Activated CD4-positive, alpha-beta T cell treated with anti-CD3 and anti-CD28 coated beads, Interleukin-2, amount 10 ng/mL, durations not matched to agents 7 days and 5 days (primary cell): ENCODE data around the gene STX10. TPM values are rescaled to one million over a fixed set of nuclear protein-coding genes. Genes with fewer than 3 reads are reported as not detected.

Source experiments
- total RNA-seq, 2 experiments: library from RNA; stranded (reverse); gene quantifications; one replicate each; pipeline ENCODE4 v1.2.3, GENCODE V29; 2021

Gene STX10
- total RNA-seq, 2 experiments from 2014 or later: 62.3 to 65.0 TPM

Other genes with a start within 250 kb of the STX10 start
- 1 to 10 TPM; 3.2 to 4.5 TPM for gene SYCE2, start 231.1 kb downstream of the STX10 start, total RNA-seq
- gene FARSA, start 216.7 kb downstream of the STX10 start, total RNA-seq: 10 to 100 TPM; 85.7 to 90.6 TPM
- 100 to 1,000 TPM; 726 to 779 TPM for gene CALR, start 211.8 kb downstream of the STX10 start, total RNA-seq
- gene RAD23A, start 204.5 kb downstream of the STX10 start, total RNA-seq: 100 to 1,000 TPM; 120 to 131 TPM
- gene GADD45GIP1, start 193.2 kb downstream of the STX10 start, total RNA-seq: 10 to 100 TPM; 14.9 to 16.5 TPM
- under 1 TPM; 0.15 to 0.20 TPM for gene DAND5, start 180.8 kb downstream of the STX10 start, total RNA-seq
- 1 to 10 TPM; 1.2 to 1.5 TPM for gene NFIX, start 154.9 kb downstream of the STX10 start, total RNA-seq
- gene LYL1, start 47.5 kb downstream of the STX10 start, total RNA-seq: 1 to 10 TPM; 2.3 to 2.5 TPM
- 10 to 100 TPM; 44.7 to 58.3 TPM for gene TRMT1, start 33.6 kb downstream of the STX10 start, total RNA-seq
- gene NACC1, start 32.1 kb downstream of the STX10 start, total RNA-seq: 10 to 100 TPM; 57.8 to 63.8 TPM
- 100 to 1,000 TPM; 167 to 188 TPM for gene IER2, start within 50 bp of the STX10 start, total RNA-seq